GM18858 (cell line): Measurements from ENCODE around the gene PPIA.
"Not testable (repeated sequence)": the region's sequence is repeated elsewhere in the genome, so short reads cannot be mapped to it uniquely, and the experiment has no call there.

ENCODE experiments used
- ATAC-seq: cut with Tn5 transposase; IDR thresholded peaks from one replicate; pipeline ENCODE4 v1.9.1; 2021; ENCODE audit not compliant: unreplicated experiment

PPIA gene

GRCh38 chr7:44762726-44763522 lies 33.6 kb upstream of the PPIA start:
- no peak for ATAC-seq

GRCh38 chr7:44764081-44764480 lies 32.4 kb upstream of the PPIA start:
- ATAC-seq: no peak

GRCh38 chr7:44764665-44765578 lies 31.6 kb upstream of the PPIA start:
- no peak for ATAC-seq

GRCh38 chr7:44765579-44766415 lies 30.7 kb upstream of the PPIA start:
- no peak for ATAC-seq

- ATAC-seq: no peak
Measured at GRCh38 chr7:44766416-44766801, 30.1 kb upstream of the PPIA start.

- no peak for ATAC-seq
Measured at GRCh38 chr7:44767134-44767911, 29.2 kb upstream of the PPIA start.

GRCh38 chr7:44767912-44768627 lies 28.4 kb upstream of the PPIA start:
- no peak for ATAC-seq

GRCh38 chr7:44768628-44769371 lies 27.7 kb upstream of the PPIA start:
- ATAC-seq: no peak

- no peak for ATAC-seq
Measured at GRCh38 chr7:44769376-44769775, 27.1 kb upstream of the PPIA start.

- peak; percentile 79 for ATAC-seq
Measured at GRCh38 chr7:44769776-44770294, 26.6 kb upstream of the PPIA start.

GRCh38 chr7:44771358-44771757 lies 25.1 kb upstream of the PPIA start:
- ATAC-seq: no peak

- no peak for ATAC-seq
Measured at GRCh38 chr7:44772440-44772839, 24.0 kb upstream of the PPIA start.

- no peak for ATAC-seq
Measured at GRCh38 chr7:44772867-44773266, 23.6 kb upstream of the PPIA start.

- not testable (repeated sequence) for ATAC-seq
Measured at GRCh38 chr7:44774486-44774885, 22.0 kb upstream of the PPIA start.

- no peak for ATAC-seq
Measured at GRCh38 chr7:44775383-44776107, 20.9 kb upstream of the PPIA start.

GRCh38 chr7:44776211-44776610 lies 20.3 kb upstream of the PPIA start:
- no peak for ATAC-seq

GRCh38 chr7:44782460-44782859 lies 14.0 kb upstream of the PPIA start:
- no peak for ATAC-seq

GRCh38 chr7:44783407-44783806 lies 13.1 kb upstream of the PPIA start:
- ATAC-seq: no peak
